IPS-20b (cell line): ENCODE results near the gene RYR1.

Experiments used
- H3K27ac ChIP-seq: one replicate; pipeline ENCODE4 v1.5.1; 2013; ENCODE audit warnings: low read length
- H3K27me3 ChIP-seq: 2 replicates; pipeline ENCODE4 v1.6.1; 2013; ENCODE audit warnings: mild to moderate bottlenecking, low read length, inconsistent platforms; ENCODE audit not compliant: insufficient read depth
- H3K36me3 ChIP-seq: 2 replicates; pipeline ENCODE4 v1.6.1; 2013; ENCODE audit warnings: low read depth, mild to moderate bottlenecking, inconsistent platforms, low read length, moderate library complexity; ENCODE audit not compliant: insufficient read depth
- H3K4me1 ChIP-seq: 2 replicates; pipeline ENCODE4 v1.6.1; 2013; ENCODE audit warnings: mild to moderate bottlenecking, control low read depth, inconsistent platforms, low read length, moderate library complexity; ENCODE audit not compliant: insufficient read depth
- H3K4me3 ChIP-seq: 2 replicates; pipeline ENCODE4 v1.5.1; 2013; ENCODE audit warnings: mild to moderate bottlenecking, low read length, inconsistent platforms
- H3K9ac ChIP-seq: 2 replicates; pipeline ENCODE4 v1.6.1; 2013; ENCODE audit warnings: low read depth, mild to moderate bottlenecking, inconsistent platforms, low read length, moderate library complexity
- H3K9me3 ChIP-seq: 2 replicates; pipeline ENCODE4 v1.6.1; 2013; ENCODE audit warnings: mild to moderate bottlenecking, low read depth, low read length, inconsistent platforms; ENCODE audit not compliant: insufficient read depth

Gene RYR1

DNA sequence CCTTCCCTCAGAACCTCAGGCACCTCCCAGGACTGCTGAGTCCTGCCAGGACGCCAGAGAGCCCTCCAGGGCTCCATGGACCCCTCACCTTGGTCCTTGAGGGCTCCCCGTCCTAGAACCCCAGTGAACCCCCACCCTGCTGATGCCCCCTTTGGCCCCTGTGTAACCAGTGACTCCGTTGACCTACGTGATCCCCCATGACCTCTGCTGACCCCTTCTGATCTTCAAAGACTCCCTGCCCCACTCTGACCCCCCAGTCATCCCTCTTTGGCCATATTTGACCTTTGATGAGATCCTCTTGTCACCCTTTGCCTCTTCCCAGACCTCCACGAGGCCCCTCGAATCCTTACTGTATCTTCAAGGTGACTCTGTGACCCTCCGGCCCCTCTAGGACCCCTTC, 92.9 kb downstream of the RYR1 start:
- Histone ChIP-seq H3K36me3 (peaks cover 5% of the 10 kb centered on the region; the same call in 1 of the 2 replicates), H3K27ac (no peak overlapping the region), H3K9me3 (no peaks in the 10 kb centered on the region), H3K27me3 (no peaks in the 10 kb centered on the region), H3K9ac (no peak overlapping the region), H3K4me3 (no peak overlapping the region), H3K4me1 (no peaks in the 10 kb centered on the region)

DNA sequence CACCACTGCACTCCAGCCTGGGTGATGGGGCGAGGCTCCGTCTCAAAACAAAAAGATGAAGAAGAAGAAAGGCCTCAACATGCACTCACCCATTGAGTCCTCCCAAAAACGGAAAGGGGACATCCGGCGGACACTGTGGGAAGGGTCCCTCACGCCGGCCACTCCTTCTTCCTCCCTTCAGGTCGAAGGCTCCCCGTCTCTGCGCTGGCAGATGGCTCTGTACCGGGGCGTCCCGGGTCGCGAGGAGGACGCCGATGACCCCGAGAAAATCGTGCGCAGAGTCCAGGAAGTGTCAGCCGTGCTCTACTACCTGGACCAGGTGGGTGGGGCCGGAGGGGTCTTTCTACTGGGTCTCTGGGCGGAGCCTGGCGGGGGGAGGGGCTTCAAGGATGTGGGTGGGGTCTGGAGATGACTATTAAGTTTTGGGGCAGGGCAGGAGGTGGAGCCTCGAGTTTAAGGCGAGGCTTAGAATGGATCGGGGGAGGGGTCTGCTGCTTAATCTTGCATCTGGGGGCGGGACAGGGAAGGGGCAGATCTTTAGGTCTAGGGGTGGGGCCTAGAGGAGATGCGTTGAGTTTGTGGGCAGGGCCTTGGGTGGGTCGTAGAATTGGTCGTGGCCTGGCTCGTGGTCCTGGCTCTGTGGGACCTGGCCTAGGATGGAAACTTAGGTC, 94.1 kb downstream of the RYR1 start:
- H3K9me3 ChIP-seq: no peaks in the 10 kb centered on the region
- no peaks in the 10 kb centered on the region for H3K27me3 ChIP-seq
- H3K4me3 ChIP-seq: no peak overlapping the region
- no peaks in the 10 kb centered on the region for H3K4me1 ChIP-seq
- no peak overlapping the region for H3K27ac ChIP-seq
- peaks cover 10% of the 10 kb centered on the region; the same call in 1 of the 2 replicates for H3K36me3 ChIP-seq
- H3K9ac ChIP-seq: no peak overlapping the region

DNA sequence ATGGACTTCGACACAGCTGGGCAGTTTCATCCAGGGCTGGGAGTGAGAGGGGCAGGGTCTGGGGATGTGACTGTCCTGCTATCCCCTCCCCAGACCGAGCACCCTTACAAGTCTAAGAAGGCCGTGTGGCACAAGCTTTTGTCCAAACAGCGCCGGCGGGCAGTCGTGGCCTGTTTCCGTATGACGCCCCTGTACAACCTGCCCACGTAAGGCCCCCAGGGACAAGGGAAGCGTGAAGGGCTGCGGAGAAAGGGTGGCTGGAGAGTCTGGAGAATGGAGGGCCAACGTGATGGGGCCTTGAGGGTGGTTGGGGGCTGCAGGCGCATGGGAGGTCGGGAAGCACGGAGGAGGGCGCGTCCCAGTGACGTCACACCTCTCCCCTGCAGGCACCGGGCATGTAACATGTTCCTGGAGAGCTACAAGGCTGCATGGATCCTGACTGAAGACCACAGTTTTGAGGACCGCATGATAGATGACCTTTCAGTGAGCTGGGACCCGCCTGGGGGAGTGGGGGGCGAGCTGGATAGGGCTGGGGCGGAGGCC, 94.8 kb downstream of the RYR1 start:
- H3K36me3 ChIP-seq: peaks cover 10% of the 10 kb centered on the region; the same call in 1 of the 2 replicates
- no peaks in the 10 kb centered on the region for H3K9me3 ChIP-seq
- no peaks in the 10 kb centered on the region for H3K27me3 ChIP-seq
- no peaks in the 10 kb centered on the region for H3K4me1 ChIP-seq
- no peak overlapping the region for H3K9ac ChIP-seq
- H3K4me3 ChIP-seq: no peak overlapping the region
- no peak overlapping the region for H3K27ac ChIP-seq

DNA sequence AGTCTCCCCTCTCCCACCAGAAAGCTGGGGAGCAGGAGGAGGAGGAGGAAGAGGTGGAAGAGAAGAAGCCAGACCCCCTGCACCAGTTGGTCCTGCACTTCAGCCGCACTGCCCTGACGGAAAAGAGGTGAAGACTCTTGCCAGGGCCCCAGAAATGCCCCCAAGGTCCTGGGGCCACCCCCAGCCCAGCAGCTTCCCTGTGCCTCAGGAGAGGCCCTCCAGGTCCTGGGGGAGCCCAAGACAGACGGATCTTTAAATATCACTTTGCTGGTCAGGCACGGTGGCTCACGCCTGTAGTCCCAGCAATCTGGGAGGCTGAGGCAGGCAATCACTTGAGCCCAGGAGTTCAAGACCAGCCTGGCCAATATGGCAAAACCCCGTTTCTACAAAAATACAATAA, 95.4 kb downstream of the RYR1 start:
- Histone ChIP-seq H3K4me1 (no peaks in the 10 kb centered on the region), H3K36me3 (peaks cover 10% of the 10 kb centered on the region; the same call in 1 of the 2 replicates), H3K27me3 (no peaks in the 10 kb centered on the region), H3K9ac (no peak overlapping the region), H3K4me3 (no peak overlapping the region), H3K9me3 (no peaks in the 10 kb centered on the region), H3K27ac (no peak overlapping the region)

DNA sequence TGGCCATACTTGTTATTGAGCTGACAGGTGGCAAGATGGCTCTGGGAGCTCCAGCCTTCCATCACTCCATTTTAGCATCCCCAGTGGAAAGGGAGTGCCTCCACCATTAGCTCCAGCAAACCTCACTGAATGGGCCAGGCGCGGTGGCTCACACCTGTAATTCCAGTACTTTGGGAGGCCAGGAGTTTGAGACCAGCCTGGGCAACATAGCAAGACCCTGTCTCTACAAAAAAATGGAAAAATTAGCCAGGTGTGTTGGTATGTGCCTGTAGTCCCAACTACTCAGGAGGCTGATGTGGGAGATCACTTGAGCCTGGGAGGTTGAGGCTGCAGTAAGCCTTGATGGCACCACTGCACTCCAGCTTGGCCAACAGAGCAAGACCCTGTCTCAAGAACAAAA, 98.0 kb downstream of the RYR1 start:
- Histone ChIP-seq H3K36me3 (peaks cover 29% of the 10 kb centered on the region), H3K27ac (no peak overlapping the region), H3K9ac (no peak overlapping the region), H3K4me3 (no peak overlapping the region), H3K9me3 (peaks cover 15% of the 10 kb centered on the region), H3K4me1 (no peaks in the 10 kb centered on the region), H3K27me3 (no peaks in the 10 kb centered on the region)

DNA sequence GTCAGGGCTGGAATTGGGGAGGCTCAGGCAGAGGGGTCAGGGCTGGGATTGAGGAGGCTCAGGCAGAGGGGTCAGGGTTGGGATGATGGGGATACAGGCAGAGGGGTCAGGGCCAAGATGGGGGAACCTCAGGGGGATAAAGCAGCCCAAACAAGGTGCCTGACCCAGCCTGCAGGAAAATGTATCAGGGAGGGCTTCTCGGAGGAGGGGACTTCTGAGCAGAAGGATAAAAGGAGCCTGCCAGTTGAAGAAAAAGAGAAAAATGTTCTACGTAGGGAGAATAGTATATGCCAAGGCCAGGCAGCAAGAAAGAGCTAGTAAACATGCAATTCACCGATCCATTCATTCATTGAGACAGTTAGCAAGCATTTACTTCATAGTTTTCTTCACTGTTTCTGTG, 99.4 kb downstream of the RYR1 start:
- Histone ChIP-seq H3K9me3 (peaks cover 15% of the 10 kb centered on the region), H3K36me3 (peaks cover 35% of the 10 kb centered on the region), H3K9ac (no peak overlapping the region), H3K4me1 (no peaks in the 10 kb centered on the region), H3K27ac (no peak overlapping the region), H3K27me3 (no peaks in the 10 kb centered on the region), H3K4me3 (no peak overlapping the region)

DNA sequence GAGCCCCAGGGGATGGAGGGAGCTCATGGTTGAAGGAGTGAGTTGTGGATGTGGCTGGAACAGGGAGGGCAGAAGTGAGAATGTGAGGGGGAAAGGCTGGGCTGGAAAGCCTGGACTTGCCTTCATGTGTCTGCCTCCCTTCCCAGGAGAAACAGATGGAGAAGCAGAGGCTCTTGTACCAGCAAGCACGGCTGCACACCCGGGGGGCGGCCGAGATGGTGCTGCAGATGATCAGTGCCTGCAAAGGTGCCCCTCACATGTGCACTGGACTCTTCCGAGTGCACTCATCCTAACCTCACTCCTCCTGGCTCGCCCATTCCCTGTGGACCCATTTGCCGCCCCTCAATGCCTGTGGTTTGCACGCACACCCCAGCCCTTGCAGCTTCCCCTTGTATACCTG, 101.1 kb downstream of the RYR1 start:
- Histone ChIP-seq H3K9me3 (peaks cover 15% of the 10 kb centered on the region), H3K36me3 (peaks cover 44% of the 10 kb centered on the region), H3K4me3 (no peak overlapping the region), H3K27ac (no peak overlapping the region), H3K4me1 (no peaks in the 10 kb centered on the region), H3K9ac (no peak overlapping the region), H3K27me3 (no peaks in the 10 kb centered on the region)

DNA sequence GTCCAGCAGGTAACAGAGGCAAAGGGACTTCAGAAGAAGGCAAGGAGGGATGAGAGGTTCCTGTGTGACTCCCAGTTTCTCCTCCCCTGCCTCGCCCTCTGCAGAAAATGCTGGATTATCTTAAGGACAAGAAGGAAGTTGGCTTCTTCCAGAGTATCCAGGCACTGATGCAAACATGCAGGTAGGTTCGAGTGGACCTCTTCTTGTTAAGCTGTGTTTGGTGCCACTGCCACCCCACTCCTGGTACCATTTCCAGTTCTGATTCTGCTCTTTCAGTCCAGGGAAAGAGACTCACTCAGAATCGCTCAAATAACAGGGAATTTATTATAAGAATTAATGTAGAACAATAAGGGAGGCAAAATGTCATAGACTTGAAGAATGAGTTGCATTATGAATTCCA, 101.7 kb downstream of the RYR1 start:
- H3K27me3 ChIP-seq: no peaks in the 10 kb centered on the region
- no peak overlapping the region for H3K9ac ChIP-seq
- peaks cover 44% of the 10 kb centered on the region for H3K36me3 ChIP-seq
- no peak overlapping the region for H3K27ac ChIP-seq
- no peak overlapping the region for H3K4me3 ChIP-seq
- H3K4me1 ChIP-seq: no peaks in the 10 kb centered on the region
- peaks cover 15% of the 10 kb centered on the region for H3K9me3 ChIP-seq

DNA sequence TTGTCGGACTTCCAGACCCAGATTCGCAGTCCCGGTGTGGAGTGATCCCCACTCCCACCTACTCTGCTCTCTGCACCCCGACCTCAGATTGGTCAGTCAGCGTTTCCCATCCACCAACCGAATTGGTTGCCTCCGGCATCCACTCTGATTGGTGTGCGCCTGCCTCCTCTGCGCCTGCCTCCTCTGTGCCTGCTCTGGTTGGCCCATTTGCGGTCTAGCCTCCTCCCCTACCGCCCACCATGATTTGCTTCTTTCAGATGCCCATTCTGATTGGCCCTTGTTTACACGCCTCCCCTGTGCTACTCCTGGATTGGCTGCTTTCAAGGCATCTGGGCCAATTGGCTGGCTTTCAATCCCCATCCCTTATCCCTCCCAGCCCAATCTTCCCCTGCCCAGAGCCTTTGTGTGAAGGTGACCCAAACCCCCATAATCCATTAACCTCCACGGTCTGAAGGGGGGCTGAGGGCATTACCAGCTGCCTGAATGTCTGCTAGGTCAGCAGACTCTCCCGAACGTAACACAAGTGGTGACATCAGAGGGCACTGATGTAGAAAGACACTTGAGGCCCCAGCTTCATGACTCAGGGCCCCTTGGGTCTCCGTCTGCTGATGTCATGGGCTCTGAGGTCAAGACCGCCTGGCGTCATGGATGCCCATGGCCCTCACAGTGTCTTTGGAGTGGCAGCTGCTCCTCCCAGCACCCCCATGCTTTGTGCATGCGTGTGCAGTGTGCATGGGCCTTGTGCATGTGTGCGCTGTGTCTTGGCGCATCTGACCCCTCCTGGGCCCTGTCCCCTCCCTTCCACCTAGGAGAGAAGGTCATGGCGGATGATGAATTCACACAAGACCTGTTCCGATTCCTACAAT, 103.8 kb downstream of the RYR1 start:
- Histone ChIP-seq H3K27me3 (no peaks in the 10 kb centered on the region), H3K9me3 (peaks cover 15% of the 10 kb centered on the region), H3K9ac (no peak overlapping the region), H3K36me3 (peaks cover 34% of the 10 kb centered on the region), H3K4me1 (no peaks in the 10 kb centered on the region), H3K4me3 (no peak overlapping the region), H3K27ac (no peak overlapping the region)

DNA sequence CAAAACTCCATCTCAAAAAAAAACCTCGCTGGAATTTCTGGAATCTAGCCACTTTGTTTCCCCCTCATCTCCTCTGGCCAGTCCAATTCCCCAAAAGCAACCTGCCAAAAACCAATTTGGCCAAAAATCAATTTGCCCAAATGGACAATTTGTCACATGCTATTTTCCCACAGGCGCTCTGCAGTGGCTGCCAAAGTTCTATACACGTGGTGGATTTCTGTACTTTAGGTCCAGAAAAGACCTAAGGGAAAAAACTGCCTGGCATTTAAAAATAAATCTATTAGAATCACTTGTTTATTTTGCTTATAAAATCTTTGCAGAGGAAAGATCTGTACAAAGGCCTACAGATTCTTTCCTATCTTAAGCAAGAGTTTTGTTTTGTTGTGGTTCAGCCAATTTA, 104.9 kb downstream of the RYR1 start:
- Histone ChIP-seq H3K9ac (no peak overlapping the region), H3K36me3 (peaks cover 34% of the 10 kb centered on the region), H3K27ac (no peak overlapping the region), H3K27me3 (no peaks in the 10 kb centered on the region), H3K4me3 (no peak overlapping the region), H3K9me3 (peaks cover 15% of the 10 kb centered on the region), H3K4me1 (no peaks in the 10 kb centered on the region)

DNA sequence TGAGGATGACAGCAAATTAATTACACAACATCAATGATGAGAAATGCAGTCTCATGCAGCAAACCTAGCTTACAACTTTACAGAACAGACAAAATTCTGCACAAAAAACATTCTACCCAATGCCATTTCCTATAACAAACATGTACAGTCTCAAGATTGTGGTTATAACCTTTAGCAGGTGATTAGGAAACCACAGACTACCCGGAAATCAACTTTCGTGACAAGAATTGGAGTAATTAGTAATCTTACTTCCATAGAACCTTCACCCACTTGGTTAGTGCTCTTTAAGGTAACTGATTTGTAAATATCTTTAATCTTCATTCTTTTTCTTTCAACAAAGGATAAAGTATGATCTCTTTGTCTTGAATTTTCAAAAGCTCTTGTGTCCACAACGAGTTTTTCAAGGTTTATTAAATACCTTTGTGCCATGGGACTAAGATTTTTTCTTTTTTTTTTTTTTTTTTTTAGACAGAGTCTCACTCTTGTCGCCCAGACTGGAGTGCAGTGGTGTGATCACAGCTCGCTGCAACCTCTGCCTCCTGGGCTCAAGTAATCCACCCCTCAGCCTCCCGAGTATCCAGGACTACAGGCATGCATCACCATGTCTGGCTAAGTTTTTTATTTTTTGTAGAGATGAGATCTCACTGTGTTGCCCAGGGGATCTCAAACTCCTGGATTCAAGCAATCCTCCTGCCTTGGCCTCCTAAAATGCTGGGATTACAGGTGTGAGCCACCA, 105.5 kb downstream of the RYR1 start:
- Histone ChIP-seq H3K9me3 (peaks cover 15% of the 10 kb centered on the region), H3K27ac (no peak overlapping the region), H3K9ac (no peak overlapping the region), H3K27me3 (no peaks in the 10 kb centered on the region), H3K4me3 (no peak overlapping the region), H3K4me1 (no peaks in the 10 kb centered on the region), H3K36me3 (peaks cover 34% of the 10 kb centered on the region)
